ENCODE results near the gene EIF4B. TPM values are rescaled to one million over a fixed set of nuclear protein-coding genes. Genes with fewer than 3 reads are reported as not detected.

EIF4B gene
- total RNA-seq, 1 experiment from 2014 or later = 351 TPM

- peak; percentile 38 for ATAC-seq
- H3K36me3 ChIP-seq (ENCODE audit: control insufficient read depth, insufficient read depth, low read length) = no peaks in the 10 kb centered on the region
- ChIA-PET POLR2A (interaction anchor here (0.6 kb wide), 1 partner anchor 26 kb away, joined by 3 read pairs; the partner anchor contains the start of gene SPRYD3), CTCF (interaction anchor here (0.6 to 1.3 kb wide), 9 partner anchors 12 to 968 kb away, joined by 3 to 11 read pairs (median 4); partner anchors contain the start of genes AAAS and EIF4B)
- peaks cover 53% of the 10 kb centered on the region for H3K4me1 ChIP-seq (ENCODE audit: control insufficient read depth, insufficient read depth, low read length)
- peak overlapping the region; percentile 93 for H3K27ac ChIP-seq (ENCODE audit: low read length)
- H3K27me3 ChIP-seq (ENCODE audit: control insufficient read depth, insufficient read depth, low read length) = no peaks in the 10 kb centered on the region
- peak overlapping the region; percentile 69 to 74 for H3K4me3 ChIP-seq (ENCODE audit: low read depth in 2 of 2, low read length in 2 of 2)
- DNase-seq (ENCODE audit: low read depth, low spot score) = no peak
- no TSS peak for BruUV-seq (replicated peaks)
- intact Hi-C loops (cut with micrococcal nuclease; ENCODE audit: unreplicated experiment) = no loop called here
- H3K9me3 ChIP-seq (ENCODE audit: control insufficient read depth, insufficient read depth, low read depth, low read length) = no peaks in the 10 kb centered on the region
- TF ChIP-seq CTCF (IDR thresholded peaks at IDR 0.05) = peak; percentile 80
- no peak for TF ChIP-seq SIN3A (IDR thresholded peaks at IDR 0.05; ENCODE audit: borderline replicate concordance, insufficient read depth, low read depth, low read length)
- in situ Hi-C loops (cut with HindIII; ENCODE audit: low pct_unique_long_range_greater_than_20kb, low sequenced_read_pairs) = no loop called here
These were observed 47.2 kb downstream of the EIF4B start for GRCh38 chr12:53053218-53054111.

- POLR2A ChIA-PET = no interaction called here
- in situ Hi-C loops (cut with HindIII; ENCODE audit: low pct_unique_long_range_greater_than_20kb, low sequenced_read_pairs) = no loop called here
- Histone ChIP-seq H3K4me1 (ENCODE audit: control insufficient read depth, insufficient read depth, low read length) (peaks cover 44% of the 10 kb centered on the region), H3K4me3 (ENCODE audit: low read depth in 2 of 2, low read length in 2 of 2) (peak overlapping the region; percentile 69 to 74), H3K36me3 (ENCODE audit: control insufficient read depth, insufficient read depth, low read length) (no peaks in the 10 kb centered on the region), H3K9me3 (ENCODE audit: control insufficient read depth, insufficient read depth, low read depth, low read length) (no peaks in the 10 kb centered on the region), H3K27ac (ENCODE audit: low read length) (peak overlapping the region; percentile 93), H3K27me3 (ENCODE audit: control insufficient read depth, insufficient read depth, low read length) (no peaks in the 10 kb centered on the region)
- ATAC-seq = peak; percentile 82
- BruUV-seq (replicated peaks) = no TSS peak
- TF ChIP-seq CTCF (IDR thresholded peaks at IDR 0.05) = no peak
- peak; percentile 62 for TF ChIP-seq POLR2AphosphoS5 (IDR thresholded peaks at IDR 0.05; ENCODE audit: low read depth, low read length)
- TF ChIP-seq REST (IDR thresholded peaks at IDR 0.05; ENCODE audit: insufficient read depth in 1 of 2, low read depth in 2 of 2, low read length in 1 of 2) = 0 out of 4 replicates have a peak, but pooled peaks of 1 of the 2 experiments have one; percentile 38
- TF ChIP-seq TCF7L2 (IDR thresholded peaks at IDR 0.05; ENCODE audit: low read depth, low read length) = no peak
- no peak for TF ChIP-seq SIN3A (IDR thresholded peaks at IDR 0.05; ENCODE audit: borderline replicate concordance, insufficient read depth, low read depth, low read length)
- intact Hi-C loops (cut with micrococcal nuclease; ENCODE audit: unreplicated experiment) = no loop called here
- CTCF ChIA-PET = interaction anchor here (0.6 to 1.3 kb wide), 10 partner anchors 12 to 349 kb away, joined by 3 to 11 read pairs (median 4); partner anchors contain the start of genes AAAS and EIF4B
- no peak for DNase-seq (ENCODE audit: low read depth, low spot score)
These were observed 48.0 kb downstream of the EIF4B start for GRCh38 chr12:53054112-53054878.
